K562 (cell line): ENCODE results near the gene CEP85L.

ENCODE experiments used
- CTCF ChIP-seq, 3 experiments: IDR thresholded peaks in 2 of 3; conservative IDR thresholded peaks in 1 of 3; 2 replicates each; pipeline ENCODE4 v1.5.1; 2011 to 2012; ENCODE audit warnings: low read length in 3 of 3, mild to moderate bottlenecking in 3 of 3, control low read depth in 2 of 3, improper control_type of control experiment in 1 of 3, inconsistent platforms in 1 of 3, low read depth in 1 of 3, mixed read lengths in 1 of 3, moderate library complexity in 1 of 3; ENCODE audit not compliant: insufficient read depth in 2 of 3
- POLR2A ChIP-seq: fragments of 450-650 bp; conservative IDR thresholded peaks from 2 replicates; pipeline ENCODE4 v1.6.1; 2016
- SIN3A ChIP-seq, 2 experiments: fragments of 150-350 bp in 1 of 2; IDR thresholded peaks; 2 replicates each; pipeline ENCODE4 v1.6.1; 2011 to 2016; ENCODE audit warnings: borderline replicate concordance in 2 of 2, low read depth in 2 of 2, low read length in 2 of 2, mild to moderate bottlenecking in 2 of 2, moderate library complexity in 2 of 2; ENCODE audit not compliant: control insufficient read depth in 1 of 2
- ZNF589 ChIP-seq: fragments of 200-800 bp; sonication (Bioruptor generic); IDR thresholded peaks from 2 replicates; pipeline ENCODE4 v1.6.1; 2016; ENCODE audit warnings: low read depth, missing genetic modification characterization, missing compliant biosample characterization

GRCh38 chr6:118632359-118632758 lies 19.0 kb downstream of the CEP85L start:
- no peak for TF ChIP-seq SIN3A (IDR thresholded peaks at IDR 0.05; ENCODE audit: borderline replicate concordance in 2 of 2, control insufficient read depth in 1 of 2, low read depth in 2 of 2, low read length in 2 of 2)
- TF ChIP-seq CTCF (IDR thresholded peaks at IDR 0.05 in 2 of 3, conservative IDR thresholded peaks at IDR 0.05 in 1 of 3; ENCODE audit: insufficient read depth in 2 of 3, low read depth in 1 of 3, low read length in 3 of 3): no peak
- no peak for TF ChIP-seq POLR2A
- TF ChIP-seq ZNF589 (CRISPR knock-in tag): no peak
